NCI-H460 (cell line): ENCODE results near the gene TRIM77. TPM values are rescaled to one million over a fixed set of nuclear protein-coding genes. Genes with fewer than 3 reads are reported as not detected.
"Not testable (repeated sequence)": the region's sequence is repeated elsewhere in the genome, so short reads cannot be mapped to it uniquely, and the experiment has no call there.

Source experiments
- DNase-seq: peaks from one replicate; pipeline ENCODE4 v3.0.0-alpha.2; 2016; ENCODE audit warnings: low read depth; ENCODE audit errors: extremely low read depth
- polyA plus RNA-seq: library from polyadenylated mRNA; depleted of rRNA; stranded (reverse); fragments of >200 nt; gene quantifications from 2 replicates; pipeline ENCODE4 v1.2.3, GENCODE V29; 2014; cell fraction: nucleus; rRNA removed
- total RNA-seq: library from RNA; depleted of rRNA; stranded (reverse); fragments of >200 nt; shearing (Covaris generic); gene quantifications from 2 replicates; pipeline ENCODE4 v1.2.3, GENCODE V29; 2014; rRNA removed

Gene TRIM77, protein sequence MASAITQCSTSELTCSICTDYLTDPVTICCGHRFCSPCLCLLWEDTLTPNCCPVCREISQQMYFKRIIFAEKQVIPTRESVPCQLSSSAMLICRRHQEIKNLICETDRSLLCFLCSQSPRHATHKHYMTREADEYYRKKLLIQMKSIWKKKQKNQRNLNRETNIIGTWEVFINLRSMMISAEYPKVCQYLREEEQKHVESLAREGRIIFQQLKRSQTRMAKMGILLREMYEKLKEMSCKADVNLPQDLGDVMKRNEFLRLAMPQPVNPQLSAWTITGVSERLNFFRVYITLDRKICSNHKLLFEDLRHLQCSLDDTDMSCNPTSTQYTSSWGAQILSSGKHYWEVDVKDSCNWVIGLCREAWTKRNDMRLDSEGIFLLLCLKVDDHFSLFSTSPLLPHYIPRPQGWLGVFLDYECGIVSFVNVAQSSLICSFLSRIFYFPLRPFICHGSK
- total RNA-seq, result not detected in 2 replicates
- polyA plus RNA-seq, result not detected in 2 replicates

GRCh38 chr11:89709999-89710398, at the start of gene TRIM77:
Gene TRIM77, plus strand, starts transcription at chr11:89710299. Its CDS starts 0 bp downstream, at chr11:89710299.
- DNase-seq, result not testable (repeated sequence)

DNA sequence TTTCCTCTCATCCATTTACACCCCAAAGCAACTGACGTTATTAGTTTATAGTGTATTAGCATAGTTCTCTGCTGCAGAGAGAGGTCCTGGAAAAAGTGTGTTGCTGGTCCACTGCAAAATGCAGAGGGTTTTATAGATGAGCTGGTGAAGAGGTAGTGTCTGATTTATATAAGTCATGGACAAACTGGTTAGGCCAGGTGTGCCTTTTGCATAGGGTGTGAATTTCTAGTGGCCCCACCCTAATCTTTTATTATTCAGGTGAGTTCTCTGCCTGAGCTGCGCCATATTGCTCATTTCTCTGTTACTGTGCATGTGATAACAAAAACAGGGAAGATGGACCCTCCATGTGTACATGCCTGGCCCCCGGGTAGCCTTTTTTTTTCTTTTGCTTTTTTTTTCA, 43.1 kb upstream of the TRIM77 start:
- DNase-seq, result no peak

GRCh38 chr11:89668158-89668557, 41.9 kb upstream of the TRIM77 start:
- DNase-seq, result not testable (repeated sequence)

- DNase-seq, result not testable (repeated sequence)
Observed at GRCh38 chr11:89669586-89669985, 40.5 kb upstream of the TRIM77 start.

DNA sequence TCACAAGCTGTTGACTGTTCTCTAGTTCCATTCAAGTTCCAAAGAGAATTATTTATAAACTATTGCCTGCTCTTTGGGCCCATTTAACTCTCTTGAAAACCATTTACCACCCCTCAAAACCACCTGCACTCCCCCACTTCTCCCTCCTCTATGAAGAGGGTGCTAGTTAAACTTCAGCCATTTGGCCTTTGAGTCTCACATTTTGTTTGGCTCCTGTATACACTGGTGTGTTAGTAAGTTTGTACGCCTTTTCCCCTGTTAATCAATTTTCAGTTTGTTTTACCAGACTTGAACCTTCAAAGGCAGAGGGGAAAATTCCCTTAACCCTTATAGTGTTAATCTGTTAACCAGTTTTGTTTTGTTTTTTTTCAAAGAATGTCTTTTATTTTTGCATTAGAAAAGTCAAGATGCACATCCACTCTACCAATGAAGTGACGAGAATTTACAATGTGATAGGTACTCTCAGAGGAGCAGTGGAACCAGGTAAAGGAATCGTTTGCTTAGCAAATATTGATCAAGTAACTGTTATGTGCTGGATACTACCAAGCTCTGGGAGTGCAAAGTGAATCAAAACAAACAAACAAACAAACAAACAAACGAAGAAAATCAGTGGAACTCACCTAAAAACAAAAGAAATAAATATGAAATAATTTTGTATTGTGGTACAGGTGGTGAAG, 40.0 kb upstream of the TRIM77 start:
- DNase-seq, result not testable (repeated sequence)

DNA sequence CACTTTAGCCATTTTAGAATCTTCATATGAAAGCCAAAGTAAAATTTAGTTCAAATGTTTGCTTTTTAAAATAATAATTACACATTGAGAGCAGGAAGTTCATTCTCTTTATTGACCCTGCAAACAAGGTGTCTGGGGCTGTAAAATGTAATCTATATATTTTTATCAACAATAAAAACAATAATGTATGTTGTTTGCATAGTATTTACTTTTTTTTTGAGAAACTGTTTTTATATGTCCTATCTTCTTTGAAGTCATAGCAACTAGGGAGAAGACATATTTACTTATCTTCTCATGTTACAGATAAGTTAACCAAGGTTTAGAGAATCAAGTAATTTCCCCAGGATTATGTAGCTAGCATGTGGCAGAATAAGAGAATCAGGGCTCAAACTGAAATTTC, 37.6 kb upstream of the TRIM77 start:
- DNase-seq, result not testable (repeated sequence)

GRCh38 chr11:89673380-89673779, 36.7 kb upstream of the TRIM77 start:
- not testable (repeated sequence) for DNase-seq

DNA sequence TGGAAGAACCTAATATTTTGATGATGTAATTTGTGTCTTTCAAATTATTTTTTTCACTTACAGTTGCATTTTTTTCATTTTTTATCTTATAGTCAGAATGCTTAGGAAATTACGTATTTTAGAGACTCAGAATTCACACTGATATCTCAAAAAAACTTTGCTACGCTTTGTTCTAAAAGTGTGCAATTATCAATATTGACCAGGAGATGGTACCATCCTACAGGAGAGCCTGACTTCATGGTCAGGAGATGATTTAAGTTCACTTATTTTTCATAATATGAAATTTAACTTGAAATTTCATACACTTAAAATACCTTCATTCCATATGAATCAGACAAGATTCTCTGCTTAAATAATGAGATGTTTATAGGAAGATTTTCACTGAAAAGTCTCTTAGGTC, 34.7 kb upstream of the TRIM77 start:
- DNase-seq, result not testable (repeated sequence)

- not testable (repeated sequence) for DNase-seq
Observed at GRCh38 chr11:89675948-89676347, 34.2 kb upstream of the TRIM77 start.

- DNase-seq, result not testable (repeated sequence)
Observed at GRCh38 chr11:89707080-89707479, 3.0 kb upstream of the TRIM77 start.

GRCh38 chr11:89724866-89725498, 14.9 kb downstream of the TRIM77 start:
- not testable (repeated sequence) for DNase-seq

- not testable (repeated sequence) for DNase-seq
Observed at GRCh38 chr11:89730215-89730614, 20.1 kb downstream of the TRIM77 start.

GRCh38 chr11:89736566-89736965, 26.5 kb downstream of the TRIM77 start:
- DNase-seq, result no peak

- no peak for DNase-seq
Observed at GRCh38 chr11:89737116-89737515, 27.0 kb downstream of the TRIM77 start.

GRCh38 chr11:89741406-89741805, 31.3 kb downstream of the TRIM77 start:
- DNase-seq, result not testable (repeated sequence)

- not testable (repeated sequence) for DNase-seq
Observed at GRCh38 chr11:89744158-89744557, 34.1 kb downstream of the TRIM77 start.

- not testable (repeated sequence) for DNase-seq
Observed at GRCh38 chr11:89750822-89751221, 40.7 kb downstream of the TRIM77 start.
